ENCODE measurements around the gene SERPINB8.

DNA sequence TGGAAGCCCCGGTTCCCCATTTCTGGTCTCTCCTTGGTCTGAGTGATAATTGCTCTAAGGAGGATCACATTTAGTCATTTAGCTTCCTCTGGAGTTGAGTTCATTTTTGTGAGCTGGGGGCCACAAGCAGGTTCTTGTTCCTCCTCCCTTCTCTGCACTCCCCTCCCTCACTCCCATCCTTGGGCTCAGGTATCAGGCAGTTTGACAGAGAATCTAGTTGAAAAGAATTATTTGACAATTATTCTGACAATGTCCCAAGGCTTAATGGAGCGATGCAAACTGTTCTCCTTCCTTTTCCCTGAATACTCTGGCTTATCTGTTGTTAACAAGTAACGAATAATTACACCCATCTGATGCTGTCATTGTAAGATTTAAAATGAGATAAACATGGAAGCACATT, 61.5 kb downstream of the SERPINB8 start:
- TF ChIP-seq POLR2AphosphoS5 (IDR thresholded peaks at IDR 0.05; ENCODE audit: low read depth, low read length) (no peak), POLR2A (IDR thresholded peaks at IDR 0.05; ENCODE audit: low read depth, low read length) (no peak), TAF1 (IDR thresholded peaks at IDR 0.05; ENCODE audit: borderline replicate concordance, low read depth, low read length) (no peak)
